ENCODE results near the gene PRXL2B. TPM values are rescaled to one million over a fixed set of nuclear protein-coding genes. Genes with fewer than 3 reads are reported as not detected.

The PRXL2B gene
- total RNA-seq, 4 donors from 2014 or later: 33.7 to 101 (median 50.1) TPM

DNA sequence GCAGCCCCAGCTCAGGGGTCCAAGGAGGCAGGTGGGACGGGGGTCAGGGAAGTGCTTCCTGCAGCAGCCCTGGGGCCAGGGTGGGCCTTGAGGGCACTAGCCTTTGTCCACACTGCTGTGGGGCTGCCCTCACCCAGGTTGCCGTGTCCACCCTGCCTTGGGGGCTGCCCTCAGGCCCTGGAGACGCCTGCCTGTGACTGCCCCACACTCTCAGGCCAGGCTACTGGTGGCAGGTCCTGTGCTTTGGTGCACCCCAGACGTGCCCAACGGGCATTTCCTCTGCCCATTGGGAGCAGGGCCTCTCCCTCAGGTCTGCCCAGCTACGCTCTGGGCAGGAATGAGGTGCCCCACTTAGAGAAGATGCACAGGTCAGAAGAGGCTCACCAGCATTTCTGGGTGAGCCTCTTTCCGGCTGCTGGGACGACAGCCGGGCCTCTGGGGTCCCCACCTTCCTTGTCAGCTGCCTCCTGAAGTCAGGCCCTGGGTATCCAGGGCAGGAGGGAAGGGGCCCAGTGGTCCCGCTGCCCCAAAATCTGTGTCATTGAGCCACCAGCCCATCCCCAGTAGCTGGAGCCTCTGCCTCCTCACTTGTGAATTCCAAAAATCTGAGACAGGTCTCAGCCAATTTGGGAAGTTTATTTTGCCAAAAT, 48.9 kb downstream of the PRXL2B start:
- H3K36me3 ChIP-seq: no peaks in the 10 kb centered on the region
- H3K9me3 ChIP-seq: peaks cover 0 to 5% of the 10 kb centered on the region in 2 donors
- peaks cover 51% of the 10 kb centered on the region for H3K27me3 ChIP-seq
- intact Hi-C loops (cut with DNase I; ENCODE audit: low total_unique reads): no loop called here
- in situ Hi-C loops (cut with MboI; ENCODE audit: low pct_ligation_motif_present in 1 of 4, low pct_unique_long_range_greater_than_20kb in 1 of 4, low sequenced_read_pairs in 3 of 4): loop anchor here in 1 of 4 donors (25.0 kb wide), 1 partner anchor 223 kb away; the partner anchor contains the start of gene PEX10
- H3K27ac ChIP-seq: no peak overlapping the region
- H3K4me1 ChIP-seq: peaks cover 3 to 20% (median 15%) of the 10 kb centered on the region in 4 donors
- TF ChIP-seq, protein P1, sequence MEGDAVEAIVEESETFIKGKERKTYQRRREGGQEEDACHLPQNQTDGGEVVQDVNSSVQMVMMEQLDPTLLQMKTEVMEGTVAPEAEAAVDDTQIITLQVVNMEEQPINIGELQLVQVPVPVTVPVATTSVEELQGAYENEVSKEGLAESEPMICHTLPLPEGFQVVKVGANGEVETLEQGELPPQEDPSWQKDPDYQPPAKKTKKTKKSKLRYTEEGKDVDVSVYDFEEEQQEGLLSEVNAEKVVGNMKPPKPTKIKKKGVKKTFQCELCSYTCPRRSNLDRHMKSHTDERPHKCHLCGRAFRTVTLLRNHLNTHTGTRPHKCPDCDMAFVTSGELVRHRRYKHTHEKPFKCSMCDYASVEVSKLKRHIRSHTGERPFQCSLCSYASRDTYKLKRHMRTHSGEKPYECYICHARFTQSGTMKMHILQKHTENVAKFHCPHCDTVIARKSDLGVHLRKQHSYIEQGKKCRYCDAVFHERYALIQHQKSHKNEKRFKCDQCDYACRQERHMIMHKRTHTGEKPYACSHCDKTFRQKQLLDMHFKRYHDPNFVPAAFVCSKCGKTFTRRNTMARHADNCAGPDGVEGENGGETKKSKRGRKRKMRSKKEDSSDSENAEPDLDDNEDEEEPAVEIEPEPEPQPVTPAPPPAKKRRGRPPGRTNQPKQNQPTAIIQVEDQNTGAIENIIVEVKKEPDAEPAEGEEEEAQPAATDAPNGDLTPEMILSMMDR (IDR thresholded peaks at IDR 0.05): no peak
- no peak for TF ChIP-seq POLR2A (IDR thresholded peaks at IDR 0.05)
- TF ChIP-seq EP300 (IDR thresholded peaks at IDR 0.05; ENCODE audit: low read depth): no peak
- TF ChIP-seq POLR2AphosphoS5 (IDR thresholded peaks at IDR 0.05): no peak
- H3K4me3 ChIP-seq: no peak overlapping the region
- DNase-seq: no peak
- WGBS, 2 donors (ENCODE audit: low coverage in 1 of 2): 71% methylated on average over 7 of the region's 10 CpGs; no CpG with 5 or more reads in 1 of the 2 donors

DNA sequence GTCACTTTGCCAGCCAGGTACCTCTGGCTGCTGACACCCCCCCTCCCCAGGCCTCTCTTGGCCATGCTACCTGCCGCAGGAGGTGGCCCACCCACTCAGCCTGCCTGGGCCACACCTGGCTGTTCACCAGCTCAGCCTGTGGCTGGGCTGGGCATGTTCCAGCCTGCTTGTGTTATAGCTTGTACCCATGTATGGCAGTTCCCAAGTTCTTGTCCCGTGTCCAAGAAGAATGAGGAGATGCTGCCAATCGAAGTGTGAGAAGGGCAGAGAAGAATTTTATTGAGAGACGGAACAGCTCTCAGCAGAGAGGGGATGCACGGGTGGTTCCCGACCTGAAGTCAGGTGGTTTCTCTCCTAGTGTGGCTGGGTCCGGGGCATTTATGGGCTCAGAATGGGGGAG, 50.2 kb downstream of the PRXL2B start:
- H3K4me3 ChIP-seq: no peak overlapping the region

DNA sequence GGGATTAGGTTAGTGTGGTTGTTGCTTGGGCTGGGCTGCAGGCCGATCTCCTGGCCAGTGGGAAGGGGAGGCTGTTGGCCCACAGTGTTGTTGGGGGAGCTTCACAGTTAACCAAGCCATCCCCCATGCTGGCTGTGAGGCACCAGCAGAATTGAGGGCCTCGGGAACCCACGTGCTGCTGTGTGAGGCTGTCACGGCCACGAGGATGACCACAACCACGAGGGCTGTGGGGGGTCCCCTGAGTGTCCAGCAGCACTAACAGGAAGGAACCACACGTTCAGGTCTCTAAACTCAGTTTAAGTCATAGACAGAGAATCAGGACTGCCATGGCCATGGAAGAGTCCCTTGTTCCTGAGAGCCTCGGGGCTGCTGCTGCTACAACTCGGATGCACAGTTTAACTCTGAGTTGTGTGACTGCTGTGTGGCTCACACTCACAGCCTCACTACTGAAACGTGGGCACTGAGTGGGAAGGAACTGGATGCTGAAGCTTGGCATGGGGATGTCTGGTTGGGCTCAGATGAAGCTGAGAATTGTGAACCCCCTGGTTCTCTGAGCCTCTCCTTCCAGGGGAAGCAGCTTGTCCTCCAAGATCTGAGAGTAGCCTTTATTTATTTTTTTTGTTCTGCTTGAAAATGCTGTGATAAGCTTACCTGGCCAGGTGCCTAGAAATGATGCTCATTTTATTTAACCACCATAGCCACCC, 51.0 kb downstream of the PRXL2B start:
- 65% methylated on average over 10 of the region's 10 CpGs; no CpG with 5 or more reads in 1 of the 2 donors for WGBS, 2 donors (ENCODE audit: low coverage in 1 of 2)
- H3K36me3 ChIP-seq: no peaks in the 10 kb centered on the region
- H3K9me3 ChIP-seq: peaks cover 0 to 5% of the 10 kb centered on the region in 2 donors
- H3K27ac ChIP-seq: no peak overlapping the region
- H3K4me3 ChIP-seq: no peak overlapping the region
- in situ Hi-C loops (cut with MboI; ENCODE audit: low pct_ligation_motif_present in 1 of 4, low pct_unique_long_range_greater_than_20kb in 1 of 4, low sequenced_read_pairs in 3 of 4): loop anchor here in 1 of 4 donors (25.0 kb wide), 1 partner anchor 225 kb away; the partner anchor contains the start of gene PEX10
- H3K27me3 ChIP-seq: peaks cover 39% of the 10 kb centered on the region
- DNase-seq: no peak
- H3K4me1 ChIP-seq: peaks cover 11 to 20% (median 15%) of the 10 kb centered on the region in 4 donors
- TF ChIP-seq, protein P1 (IDR thresholded peaks at IDR 0.05): no peak
- TF ChIP-seq POLR2A (IDR thresholded peaks at IDR 0.05): no peak
- TF ChIP-seq POLR2AphosphoS5 (IDR thresholded peaks at IDR 0.05): no peak
- no peak for TF ChIP-seq EP300 (IDR thresholded peaks at IDR 0.05; ENCODE audit: low read depth)
- intact Hi-C loops (cut with DNase I; ENCODE audit: low total_unique reads): no loop called here

More for the DNA sequence above, 50.2 kb downstream of the PRXL2B start:
- in situ Hi-C loops (cut with MboI; ENCODE audit: low pct_ligation_motif_present in 1 of 4, low pct_unique_long_range_greater_than_20kb in 1 of 4, low sequenced_read_pairs in 3 of 4) (loop anchor here in 1 of 4 donors (25.0 kb wide), 1 partner anchor 224 kb away; the partner anchor contains the start of gene PEX10), intact Hi-C loops (cut with DNase I; ENCODE audit: low total_unique reads) (no loop called here)
- TF ChIP-seq POLR2A (IDR thresholded peaks at IDR 0.05) (no peak), POLR2AphosphoS5 (IDR thresholded peaks at IDR 0.05) (no peak), EP300 (IDR thresholded peaks at IDR 0.05; ENCODE audit: low read depth) (no peak)
- TF ChIP-seq, protein P1 (IDR thresholded peaks at IDR 0.05): no peak
- peaks cover 48% of the 10 kb centered on the region for H3K27me3 ChIP-seq
- WGBS, 2 donors (ENCODE audit: low coverage in 1 of 2): 91 to 92% methylated on average over 2 to 7 of the region's 7 CpGs
- no peak for DNase-seq
- H3K4me1 ChIP-seq: peaks cover 8 to 17% (median 13%) of the 10 kb centered on the region in 4 donors
- no peak overlapping the region for H3K27ac ChIP-seq
- no peaks in the 10 kb centered on the region for H3K36me3 ChIP-seq
- peaks cover 0 to 5% of the 10 kb centered on the region in 2 donors for H3K9me3 ChIP-seq

DNA sequence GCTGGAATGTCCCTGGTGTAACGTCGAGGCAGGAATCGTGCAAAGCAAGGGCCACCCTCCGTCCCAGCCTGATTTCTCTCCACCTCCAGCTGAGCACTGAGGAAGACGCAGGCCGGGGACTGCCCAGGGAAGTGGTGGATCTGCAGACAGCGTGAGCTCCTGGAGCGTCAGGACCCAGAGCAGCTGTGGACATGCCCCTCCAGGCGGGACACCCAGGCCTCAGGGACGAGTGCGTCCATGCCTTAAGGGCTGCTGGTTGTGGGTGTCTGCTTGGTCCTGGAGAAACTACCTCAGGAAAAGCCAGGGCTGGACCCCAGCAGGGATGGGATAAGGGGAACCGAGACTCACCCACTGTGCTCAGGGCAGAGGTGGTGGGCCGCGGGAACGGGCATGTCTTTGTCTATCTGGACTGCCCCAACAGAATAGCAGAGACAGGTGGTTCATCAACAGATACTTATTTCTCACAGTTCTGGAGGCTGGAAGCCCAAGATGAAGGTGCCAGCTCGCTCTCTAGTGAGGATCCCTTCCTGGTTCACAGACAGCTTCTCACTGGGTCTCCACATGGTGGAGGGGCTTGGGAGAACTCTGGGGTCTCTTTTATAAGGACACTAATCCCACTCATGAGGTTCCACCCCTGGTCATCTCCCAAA, 52.0 kb downstream of the PRXL2B start:
- Histone ChIP-seq H3K27me3 (peaks cover 30% of the 10 kb centered on the region), H3K36me3 (no peaks in the 10 kb centered on the region), H3K27ac (no peak overlapping the region), H3K4me1 (peaks cover 11 to 19% (median 17%) of the 10 kb centered on the region in 4 donors), H3K4me3 (no peak overlapping the region), H3K9me3 (peaks cover 0 to 5% of the 10 kb centered on the region in 2 donors)
- intact Hi-C loops (cut with DNase I; ENCODE audit: low total_unique reads): no loop called here
- TF ChIP-seq, protein P1 (IDR thresholded peaks at IDR 0.05): no peak
- no peak for TF ChIP-seq POLR2AphosphoS5 (IDR thresholded peaks at IDR 0.05)
- no peak for TF ChIP-seq POLR2A (IDR thresholded peaks at IDR 0.05)
- TF ChIP-seq EP300 (IDR thresholded peaks at IDR 0.05; ENCODE audit: low read depth): no peak
- no peak for DNase-seq
- in situ Hi-C loops (cut with MboI; ENCODE audit: low pct_ligation_motif_present in 1 of 4, low pct_unique_long_range_greater_than_20kb in 1 of 4, low sequenced_read_pairs in 3 of 4): loop anchor here in 1 of 4 donors (25.0 kb wide), 1 partner anchor 226 kb away; the partner anchor contains the start of gene PEX10
- 80 to 81% methylated on average over 1 to 16 of the region's 16 CpGs for WGBS, 2 donors (ENCODE audit: low coverage in 1 of 2)

Data from transverse colon (tissue), 4 donors.